ENCODE data around the gene PAFAH1B1. TPM values are rescaled to one million over a fixed set of nuclear protein-coding genes. Genes with fewer than 3 reads are reported as not detected.

Gene PAFAH1B1
- total RNA-seq, 1 experiment from 2014 or later: 114 TPM

- DNase-seq (ENCODE audit: low spot score) (no peak), ATAC-seq (no peak)
- no peak overlapping the region for H3K4me3 Mint-ChIP-seq
- H3K27ac Mint-ChIP-seq: peak overlapping the region; percentile 57
- peaks cover 12% of the 10 kb centered on the region for H3K36me3 Mint-ChIP-seq
- ChIA-PET CTCF (interaction anchor here (0.6 to 1.0 kb wide), 4 partner anchors 16 to 323 kb away, joined by 3 to 4 read pairs (median 4); no protein-coding TSS in a partner anchor), POLR2A (no interaction called here)
- no peaks in the 10 kb centered on the region for H3K27me3 Mint-ChIP-seq (ENCODE audit: low read depth)
- H3K9me3 Mint-ChIP-seq: no peaks in the 10 kb centered on the region
- TF ChIP-seq ZNF263 (CRISPR knock-in tag; IDR thresholded peaks at IDR 0.05; ENCODE audit: low read depth) (no peak), USF2 (CRISPR knock-in tag; IDR thresholded peaks at IDR 0.05) (no peak), NR3C1 (CRISPR knock-in tag; conservative IDR thresholded peaks at IDR 0.05; ENCODE audit: low read depth) (no peak), ZSCAN18 (CRISPR knock-in tag; IDR thresholded peaks at IDR 0.05) (no peak), CBFB (CRISPR knock-in tag; IDR thresholded peaks at IDR 0.05; ENCODE audit: low read depth) (no peak), TEAD1 (CRISPR knock-in tag; IDR thresholded peaks at IDR 0.05) (no peak), CDX4 (CRISPR knock-in tag; IDR thresholded peaks at IDR 0.05; ENCODE audit: borderline replicate concordance) (no peak), E2F1 (CRISPR knock-in tag; IDR thresholded peaks at IDR 0.05) (no peak), GABPB1 (CRISPR knock-in tag; IDR thresholded peaks at IDR 0.05) (no peak), ZNF281 (CRISPR knock-in tag; IDR thresholded peaks at IDR 0.05) (no peak), PRRX2 (CRISPR knock-in tag; IDR thresholded peaks at IDR 0.05) (no peak), ATF1 (CRISPR knock-in tag; IDR thresholded peaks at IDR 0.05) (no peak), CREM (CRISPR knock-in tag; IDR thresholded peaks at IDR 0.05) (no peak), ELF4 (CRISPR knock-in tag; IDR thresholded peaks at IDR 0.05; ENCODE audit: low read depth) (no peak), NFATC4 (CRISPR knock-in tag; IDR thresholded peaks at IDR 0.05) (no peak), PRDM15 (CRISPR knock-in tag; IDR thresholded peaks at IDR 0.05) (no peak), RORB (CRISPR knock-in tag; IDR thresholded peaks at IDR 0.05) (no peak)
- H3K4me1 Mint-ChIP-seq: peaks cover 37% of the 10 kb centered on the region
Observed at GRCh38 chr17:2705263-2705662, 111.8 kb downstream of the PAFAH1B1 start.

Data from WTC11 (cell line).